Measurements from ENCODE around the gene TNS3. TPM values are rescaled to one million over a fixed set of nuclear protein-coding genes. Genes with fewer than 3 reads are reported as not detected.

Gene TNS3
- total RNA-seq, 1 experiment from 2014 or later = 27.6 TPM

GRCh38 chr7:47483604-47484273 is 98.2 kb downstream of the TNS3 start:
- Histone ChIP-seq H3K36me3 (no peaks in the 10 kb centered on the region; the same call in 1 of the 2 replicates), H3K4me3 (no peak overlapping the region), H3K9me3 (no peaks in the 10 kb centered on the region), H3K27me3 (no peaks in the 10 kb centered on the region)
- no peak for DNase-seq

GRCh38 chr7:47482013-47482875 is 99.7 kb downstream of the TNS3 start:
- H3K27me3 ChIP-seq = no peaks in the 10 kb centered on the region
- no peak overlapping the region for H3K4me3 ChIP-seq

GRCh38 chr7:47481541-47482012 is 100.3 kb downstream of the TNS3 start:
- Histone ChIP-seq H3K9me3 (no peaks in the 10 kb centered on the region), H3K27me3 (no peaks in the 10 kb centered on the region), H3K36me3 (no peaks in the 10 kb centered on the region; the same call in 1 of the 2 replicates), H3K4me3 (no peak overlapping the region)
- DNase-seq = no peak

More at GRCh38 chr7:47482013-47482875, 99.7 kb downstream of the TNS3 start:
- no peaks in the 10 kb centered on the region; the same call in 1 of the 2 replicates for H3K36me3 ChIP-seq
- no peaks in the 10 kb centered on the region for H3K9me3 ChIP-seq
- DNase-seq = peak; percentile 78

GRCh38 chr7:47480576-47481538 is 101.1 kb downstream of the TNS3 start:
- Histone ChIP-seq H3K27me3 (no peaks in the 10 kb centered on the region), H3K36me3 (no peaks in the 10 kb centered on the region; the same call in 1 of the 2 replicates), H3K4me3 (no peak overlapping the region), H3K9me3 (no peaks in the 10 kb centered on the region)
- no peak for DNase-seq

- no peaks in the 10 kb centered on the region for H3K36me3 ChIP-seq
- H3K27me3 ChIP-seq = no peaks in the 10 kb centered on the region
- no peak overlapping the region for H3K4me3 ChIP-seq
- DNase-seq = no peak
- no peaks in the 10 kb centered on the region for H3K9me3 ChIP-seq
Measured at GRCh38 chr7:47479821-47480575, 101.9 kb downstream of the TNS3 start.

GRCh38 chr7:47478926-47479711 is 102.8 kb downstream of the TNS3 start:
- H3K27me3 ChIP-seq = no peaks in the 10 kb centered on the region
- 0 out of 2 replicates have a peak, but pooled peaks cover 2% of the 10 kb centered on the region for H3K36me3 ChIP-seq
- H3K4me3 ChIP-seq = no peak overlapping the region
- H3K9me3 ChIP-seq = no peaks in the 10 kb centered on the region
- DNase-seq = no peak

- DNase-seq = peak; percentile 69
- Histone ChIP-seq H3K4me3 (no peak overlapping the region), H3K36me3 (0 out of 2 replicates have a peak, but pooled peaks cover 3% of the 10 kb centered on the region), H3K27me3 (no peaks in the 10 kb centered on the region), H3K9me3 (no peaks in the 10 kb centered on the region)
Measured at GRCh38 chr7:47478017-47478344, 103.9 kb downstream of the TNS3 start.

- no peaks in the 10 kb centered on the region for H3K9me3 ChIP-seq
- DNase-seq = no peak
- 0 out of 2 replicates have a peak, but pooled peaks cover 3% of the 10 kb centered on the region for H3K36me3 ChIP-seq
- no peak overlapping the region for H3K4me3 ChIP-seq
- H3K27me3 ChIP-seq = no peaks in the 10 kb centered on the region
Measured at GRCh38 chr7:47477191-47478016, 104.5 kb downstream of the TNS3 start.

GRCh38 chr7:47475880-47476227 is 106.1 kb downstream of the TNS3 start:
- no peak for DNase-seq
- H3K27me3 ChIP-seq = no peaks in the 10 kb centered on the region
- no peak overlapping the region for H3K4me3 ChIP-seq
- H3K36me3 ChIP-seq = 0 out of 2 replicates have a peak, but pooled peaks cover 3% of the 10 kb centered on the region
- H3K9me3 ChIP-seq = no peaks in the 10 kb centered on the region

- peak; percentile 95 for DNase-seq
- Histone ChIP-seq H3K4me3 (no peak overlapping the region), H3K9me3 (no peaks in the 10 kb centered on the region), H3K27me3 (no peaks in the 10 kb centered on the region), H3K36me3 (0 out of 2 replicates have a peak, but pooled peaks cover 3% of the 10 kb centered on the region)
Measured at GRCh38 chr7:47474937-47475879, 106.7 kb downstream of the TNS3 start.

GRCh38 chr7:47474211-47474936 is 107.5 kb downstream of the TNS3 start:
- DNase-seq = no peak
- H3K9me3 ChIP-seq = no peaks in the 10 kb centered on the region
- H3K4me3 ChIP-seq = no peak overlapping the region
- no peaks in the 10 kb centered on the region for H3K27me3 ChIP-seq
- H3K36me3 ChIP-seq = 0 out of 2 replicates have a peak, but pooled peaks cover 3% of the 10 kb centered on the region

- Histone ChIP-seq H3K36me3 (0 out of 2 replicates have a peak, but pooled peaks cover 3% of the 10 kb centered on the region), H3K27me3 (no peaks in the 10 kb centered on the region), H3K9me3 (no peaks in the 10 kb centered on the region), H3K4me3 (no peak overlapping the region)
- no peak for DNase-seq
Measured at GRCh38 chr7:47473499-47474210, 108.3 kb downstream of the TNS3 start.
